Urinary bladder (tissue), 4 donors: ENCODE data around the gene PDE4B. TPM values are rescaled to one million over a fixed set of nuclear protein-coding genes. Genes with fewer than 3 reads are reported as not detected.
A peak's percentile ranks its signal among the peaks of the same experiment; 100 is the strongest.
"Not testable (repeated sequence)": the region's sequence is repeated elsewhere in the genome, so short reads cannot be mapped to it uniquely, and the experiment has no call there.

ENCODE experiments used
- DNase-seq: peaks from one replicate; pipeline ENCODE4 v3.0.0-alpha.2; 2015; ENCODE audit errors: extremely low spot score
- H3K27ac ChIP-seq: one replicate; pipeline ENCODE4 v1.5.1; 2013; ENCODE audit warnings: low read depth, mild to moderate bottlenecking, moderate library complexity
- H3K36me3 ChIP-seq: one replicate; pipeline ENCODE4 v1.6.1; 2013; ENCODE audit warnings: mild to moderate bottlenecking, moderate library complexity; ENCODE audit not compliant: insufficient read depth
- H3K4me1 ChIP-seq: one replicate; pipeline ENCODE4 v1.6.1; 2013; ENCODE audit warnings: mild to moderate bottlenecking, moderate library complexity; ENCODE audit not compliant: insufficient read depth
- H3K4me3 ChIP-seq: one replicate; pipeline ENCODE4 v1.5.1; 2013; ENCODE audit warnings: low read depth, low read length
- WGBS: extraction: QIAGEN DNeasy Blood & Tissue Kit; methylation state at CpG from one replicate; pipeline ENCODE4 v1.1.7; 2013; 5-methylcytosine and 5-hydroxymethylcytosine counted together
- polyA plus RNA-seq: library from polyadenylated mRNA; stranded (reverse); fragments of 200-250 nt; gene quantifications from one replicate; pipeline ENCODE4 v1.2.3, GENCODE V29; 2013
- total RNA-seq: library from RNA; depleted of rRNA; stranded (reverse); fragments of >200 nt; gene quantifications from one replicate; pipeline ENCODE4 v1.2.3, GENCODE V29; 2014
- donor health status: healthy with polysubstance abuse.
- donor health status: healthy.

Gene PDE4B
- total and polyA plus RNA-seq, 2 donors: 9.0 to 43.1 TPM

- H3K4me1 ChIP-seq: no peaks in the 10 kb centered on the region
- H3K4me3 ChIP-seq: no peak overlapping the region
- 43% methylated on average over 12 of the region's 12 CpGs for WGBS
- H3K36me3 ChIP-seq: no peaks in the 10 kb centered on the region
- peak; percentile 39 for DNase-seq
- no peak overlapping the region for H3K27ac ChIP-seq
These were observed 166.1 kb downstream of the PDE4B start for GRCh38 chr1:65958561-65959350.

- 33% methylated on average over 7 of the region's 7 CpGs for WGBS
- Histone ChIP-seq H3K27ac (no peak overlapping the region), H3K4me3 (no peak overlapping the region), H3K4me1 (no peaks in the 10 kb centered on the region), H3K36me3 (no peaks in the 10 kb centered on the region)
- no peak for DNase-seq
These were observed 167.3 kb downstream of the PDE4B start for GRCh38 chr1:65959896-65960567.

- DNase-seq: no peak
- WGBS: 65% methylated on average over 6 of the region's 6 CpGs
These were observed 170.6 kb downstream of the PDE4B start for GRCh38 chr1:65963156-65963888.

GRCh38 chr1:65964123-65964522 lies 171.4 kb downstream of the PDE4B start:
- no peak for DNase-seq
- H3K27ac ChIP-seq: no peak overlapping the region
- no peaks in the 10 kb centered on the region for H3K36me3 ChIP-seq
- no peak overlapping the region for H3K4me3 ChIP-seq
- no peaks in the 10 kb centered on the region for H3K4me1 ChIP-seq
- WGBS: 58% methylated on average over 2 of the region's 2 CpGs

More at GRCh38 chr1:65963156-65963888, 170.6 kb downstream of the PDE4B start:
- Histone ChIP-seq H3K4me3 (no peak overlapping the region), H3K36me3 (no peaks in the 10 kb centered on the region), H3K27ac (no peak overlapping the region), H3K4me1 (no peaks in the 10 kb centered on the region)

- 57% methylated on average over 6 of the region's 6 CpGs for WGBS
- no peak for DNase-seq
- no peak overlapping the region for H3K4me3 ChIP-seq
- H3K4me1 ChIP-seq: no peaks in the 10 kb centered on the region
- no peak overlapping the region for H3K27ac ChIP-seq
- H3K36me3 ChIP-seq: no peaks in the 10 kb centered on the region
These were observed 172.7 kb downstream of the PDE4B start for GRCh38 chr1:65965112-65965996.

- WGBS: 91% methylated on average over 4 of the region's 4 CpGs
- not testable (repeated sequence) for H3K4me3 ChIP-seq, H3K27ac ChIP-seq, H3K4me1 ChIP-seq, DNase-seq, H3K36me3 ChIP-seq
These were observed 174.8 kb downstream of the PDE4B start for GRCh38 chr1:65967492-65967891.

- no peak overlapping the region for H3K4me3 ChIP-seq
- WGBS: 80% methylated on average over 2 of the region's 2 CpGs
- no peaks in the 10 kb centered on the region for H3K36me3 ChIP-seq
- H3K27ac ChIP-seq: no peak overlapping the region
- H3K4me1 ChIP-seq: no peaks in the 10 kb centered on the region
- DNase-seq: no peak
These were observed 178.9 kb downstream of the PDE4B start for GRCh38 chr1:65971547-65971946.

- no peaks in the 10 kb centered on the region for H3K4me1 ChIP-seq
- H3K27ac ChIP-seq: no peak overlapping the region
- DNase-seq: no peak
- H3K4me3 ChIP-seq: no peak overlapping the region
- H3K36me3 ChIP-seq: no peaks in the 10 kb centered on the region
- WGBS: 82% methylated on average over 1 of the region's 1 CpG
These were observed 183.0 kb downstream of the PDE4B start for GRCh38 chr1:65975708-65976107.

GRCh38 chr1:65979136-65980044 lies 186.7 kb downstream of the PDE4B start:
- Histone ChIP-seq H3K36me3 (no peaks in the 10 kb centered on the region), H3K27ac (no peak overlapping the region), H3K4me1 (no peaks in the 10 kb centered on the region), H3K4me3 (no peak overlapping the region)
- no peak for DNase-seq
- WGBS: 67% methylated on average over 7 of the region's 7 CpGs

- 59% methylated on average over 2 of the region's 2 CpGs for WGBS
- H3K4me1 ChIP-seq: no peaks in the 10 kb centered on the region
- H3K36me3 ChIP-seq: no peaks in the 10 kb centered on the region
- DNase-seq: no peak
- H3K4me3 ChIP-seq: no peak overlapping the region
- H3K27ac ChIP-seq: no peak overlapping the region
These were observed 187.5 kb downstream of the PDE4B start for GRCh38 chr1:65980237-65980636.

GRCh38 chr1:65983500-65983899 lies 190.8 kb downstream of the PDE4B start:
- 83% methylated on average over 5 of the region's 5 CpGs for WGBS
- Histone ChIP-seq H3K4me1 (no peaks in the 10 kb centered on the region), H3K36me3 (no peaks in the 10 kb centered on the region), H3K27ac (no peak overlapping the region), H3K4me3 (no peak overlapping the region)
- DNase-seq: no peak

- no peak for DNase-seq
- Histone ChIP-seq H3K4me3 (no peak overlapping the region), H3K36me3 (no peaks in the 10 kb centered on the region), H3K4me1 (no peaks in the 10 kb centered on the region), H3K27ac (no peak overlapping the region)
- 39% methylated on average over 1 of the region's 1 CpG for WGBS
These were observed 192.8 kb downstream of the PDE4B start for GRCh38 chr1:65985393-65986066.
